Stomach (tissue), 19 donors: Measurements from ENCODE around the gene RPRD1B. TPM values are rescaled to one million over a fixed set of nuclear protein-coding genes. Genes with fewer than 3 reads are reported as not detected.

Source experiments
- DNase-seq, 2 donors: peaks; one replicate each; pipeline versions ENCODE4 v3.0.0 to v3.0.0-alpha.2; 2013 to 2019
- H3K27ac ChIP-seq, 5 donors: fragments of 200-600 bp in 4 of 5; sonication (generic) in 4 of 5; one replicate each; pipeline ENCODE4 v1.5.1; 2013 to 2019; ENCODE audit warnings: mild to moderate bottlenecking in 1 of 5, moderate library complexity in 1 of 5
- H3K27me3 ChIP-seq, 3 donors: fragments of 200-600 bp; sonication (generic); one replicate each; pipeline ENCODE4 v1.5.1; 2017 to 2019; ENCODE audit warnings: mixed run types in 1 of 3
- H3K36me3 ChIP-seq, 4 donors: fragments of 200-600 bp; sonication (generic); 1 replicate in 3 of 4; 2 replicates in 1 of 4; pipeline ENCODE4 v1.5.1; 2016 to 2019
- H3K4me1 ChIP-seq, 4 donors: fragments of 200-600 bp; sonication (generic); one replicate each; pipeline ENCODE4 v1.5.1; 2016 to 2019
- H3K4me3 ChIP-seq, 4 donors: fragments of 200-600 bp; sonication (generic) in 3 of 4; one replicate each; pipeline ENCODE4 v1.5.1; 2016 to 2019; ENCODE audit warnings: mild to moderate bottlenecking in 1 of 4
- H3K9me3 ChIP-seq, 4 donors: fragments of 200-600 bp; sonication (generic); one replicate each; pipeline ENCODE4 v1.5.1; 2016 to 2019
- EP300 ChIP-seq: sonication (generic); formaldehyde crosslinking; IDR thresholded peaks from one replicate; pipeline ENCODE4 v1.6.1; 2017; ENCODE audit warnings: antibody characterized with exemption
- POLR2A ChIP-seq, 4 donors: fragments of 450-650 bp; IDR thresholded peaks; one replicate each; pipeline ENCODE4 v1.6.1; 2016; ENCODE audit warnings: antibody characterized with exemption in 4 of 4, control low read depth in 2 of 4, mild to moderate bottlenecking in 1 of 4, moderate library complexity in 1 of 4
- POLR2AphosphoS5 ChIP-seq, 3 donors: sonication (generic); formaldehyde crosslinking; IDR thresholded peaks; one replicate each; pipeline ENCODE4 v1.6.1; 2016; ENCODE audit warnings: antibody characterized with exemption in 3 of 3
- WGBS, 5 donors: extraction: QIAGEN DNeasy Blood & Tissue Kit in 3 of 5; methylation state at CpG; one replicate each; pipeline versions ENCODE4 v1.1.5 to v1.1.7; 2013 to 2018; 5-methylcytosine and 5-hydroxymethylcytosine counted together
- intact Hi-C: fragments of 100-400 bp; cut with DNase I; formaldehyde crosslinking; loops from one replicate; pipeline ENCODE4 v1.15.1; 2023; ENCODE audit warnings: low total_unique reads
- long read RNA-seq, 10 donors: transcript quantifications; one replicate each; lab custom pipeline, GENCODE V29; 2026
- polyA plus RNA-seq, 3 donors: library from polyadenylated mRNA; stranded (reverse); fragments of 200-250 nt; gene quantifications; one replicate each; pipeline ENCODE4 v1.2.3, GENCODE V29; 2013
- total RNA-seq, 5 donors: library from RNA; depleted of rRNA; stranded (reverse); fragments of >200 nt; gene quantifications; one replicate each; pipeline versions ENCODE4 v1.1.0 to v1.2.3, GENCODE V29; 2014 to 2016
- TF ChIP-seq, protein P1 (sequence below), 7 experiments: fragments of 450-650 bp in 4 of 7; fragments of 200-600 bp in 3 of 7; sonication (generic) in 3 of 7; IDR thresholded peaks; one replicate each; pipeline ENCODE4 v1.5.1; 2016 to 2019; ENCODE audit warnings: antibody characterized with exemption in 7 of 7, control low read depth in 2 of 7, mild to moderate bottlenecking in 1 of 7
- donor health status: healthy with polysubstance abuse.
- donor health status: Bipolar disorder and iron deficiency.
- donor health status: healthy.

The RPRD1B gene
- total RNA-seq (10 to 100 TPM in 4 of 5 donors, 1 to 10 TPM in 1; 8.1 to 60.0 (median 31.5) TPM), polyA plus RNA-seq (10 to 100 TPM in 1 of 3 donors, 1 to 10 TPM in 2; 8.0 to 10.2 (median 8.1) TPM)
- long read RNA-seq, donor 1, partial matches to known transcripts, result 0 of 2 reads
- long read RNA-seq, donor 1, other reads (novel, unspliced or antisense), result 0 of 2 reads
- long read RNA-seq, donor 2, partial matches to known transcripts, result 76 of 90 reads
- long read RNA-seq, donor 2, other reads (novel, unspliced or antisense), result 9 of 90 reads
- long read RNA-seq, donor 3, partial matches to known transcripts, result 0 of 3 reads
- long read RNA-seq, donor 3, other reads (novel, unspliced or antisense), result 0 of 3 reads
- long read RNA-seq, donor 4, result 0 reads
- long read RNA-seq, donor 5, partial matches to known transcripts, result 0 of 4 reads
- long read RNA-seq, donor 5, other reads (novel, unspliced or antisense), result 0 of 4 reads
- long read RNA-seq, donor 6, transcript RPRD1B-201 (7 exons, 3,874 nt), result major isoform, 10 of 13 reads
- long read RNA-seq, donor 6, partial matches to known transcripts, result 0 of 13 reads
- long read RNA-seq, donor 6, other reads (novel, unspliced or antisense), result 0 of 13 reads
- long read RNA-seq, donor 7, transcript RPRD1B-201 (7 exons, 3,874 nt), result major isoform, 6 of 7 reads
- long read RNA-seq, donor 7, partial matches to known transcripts, result 0 of 7 reads
- long read RNA-seq, donor 7, other reads (novel, unspliced or antisense), result 0 of 7 reads
- long read RNA-seq, donor 8, partial matches to known transcripts, result 0 of 3 reads
- long read RNA-seq, donor 8, other reads (novel, unspliced or antisense), result 0 of 3 reads
- long read RNA-seq, donor 9, partial matches to known transcripts, result 0 of 3 reads
- long read RNA-seq, donor 9, other reads (novel, unspliced or antisense), result 0 of 3 reads
- long read RNA-seq, donor 10, partial matches to known transcripts, result 0 of 2 reads
- long read RNA-seq, donor 10, other reads (novel, unspliced or antisense), result 0 of 2 reads

GRCh38 chr20:38033330-38034107, at the start of gene RPRD1B, which contains the start of gene TTI1:
Gene RPRD1B, plus strand, starts transcription at chr20:38033746. Its CDS starts 202 bp downstream, at chr20:38033948.
Gene TTI1, minus strand, starts transcription at chr20:38033456. Its CDS starts 19,640 bp downstream, at chr20:38013816.
- Histone ChIP-seq H3K36me3 (peaks cover 0 to 15% (median 10%) of the 10 kb centered on the region in 4 donors), H3K27me3 (no peaks in the 10 kb centered on the region), H3K27ac (peak within 1 kb of the TSS; percentile 93 to 98 (median 97)), H3K9me3 (no peaks in the 10 kb centered on the region), H3K4me3 (peak within 1 kb of the TSS; percentile 62 to 99 (median 90)), H3K4me1 (peaks cover 43 to 79% (median 55%) of the 10 kb centered on the region in 4 donors)
- peak; percentile 93 to 97 for DNase-seq
- TF ChIP-seq, protein P1, sequence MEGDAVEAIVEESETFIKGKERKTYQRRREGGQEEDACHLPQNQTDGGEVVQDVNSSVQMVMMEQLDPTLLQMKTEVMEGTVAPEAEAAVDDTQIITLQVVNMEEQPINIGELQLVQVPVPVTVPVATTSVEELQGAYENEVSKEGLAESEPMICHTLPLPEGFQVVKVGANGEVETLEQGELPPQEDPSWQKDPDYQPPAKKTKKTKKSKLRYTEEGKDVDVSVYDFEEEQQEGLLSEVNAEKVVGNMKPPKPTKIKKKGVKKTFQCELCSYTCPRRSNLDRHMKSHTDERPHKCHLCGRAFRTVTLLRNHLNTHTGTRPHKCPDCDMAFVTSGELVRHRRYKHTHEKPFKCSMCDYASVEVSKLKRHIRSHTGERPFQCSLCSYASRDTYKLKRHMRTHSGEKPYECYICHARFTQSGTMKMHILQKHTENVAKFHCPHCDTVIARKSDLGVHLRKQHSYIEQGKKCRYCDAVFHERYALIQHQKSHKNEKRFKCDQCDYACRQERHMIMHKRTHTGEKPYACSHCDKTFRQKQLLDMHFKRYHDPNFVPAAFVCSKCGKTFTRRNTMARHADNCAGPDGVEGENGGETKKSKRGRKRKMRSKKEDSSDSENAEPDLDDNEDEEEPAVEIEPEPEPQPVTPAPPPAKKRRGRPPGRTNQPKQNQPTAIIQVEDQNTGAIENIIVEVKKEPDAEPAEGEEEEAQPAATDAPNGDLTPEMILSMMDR (IDR thresholded peaks at IDR 0.05), result peak in 1 of 7 experiments; percentile 11
- TF ChIP-seq POLR2AphosphoS5 (IDR thresholded peaks at IDR 0.05) (peak; percentile 79 to 95 (median 80)), EP300 (no peak), POLR2A (IDR thresholded peaks at IDR 0.05) (peak in 1 of 4 donors; percentile 42)
- intact Hi-C loops, result no loop called here
- 0 to 1% (median 1%) methylated on average over 61 to 69 of the region's 69 CpGs for WGBS, 5 donors

DNA sequence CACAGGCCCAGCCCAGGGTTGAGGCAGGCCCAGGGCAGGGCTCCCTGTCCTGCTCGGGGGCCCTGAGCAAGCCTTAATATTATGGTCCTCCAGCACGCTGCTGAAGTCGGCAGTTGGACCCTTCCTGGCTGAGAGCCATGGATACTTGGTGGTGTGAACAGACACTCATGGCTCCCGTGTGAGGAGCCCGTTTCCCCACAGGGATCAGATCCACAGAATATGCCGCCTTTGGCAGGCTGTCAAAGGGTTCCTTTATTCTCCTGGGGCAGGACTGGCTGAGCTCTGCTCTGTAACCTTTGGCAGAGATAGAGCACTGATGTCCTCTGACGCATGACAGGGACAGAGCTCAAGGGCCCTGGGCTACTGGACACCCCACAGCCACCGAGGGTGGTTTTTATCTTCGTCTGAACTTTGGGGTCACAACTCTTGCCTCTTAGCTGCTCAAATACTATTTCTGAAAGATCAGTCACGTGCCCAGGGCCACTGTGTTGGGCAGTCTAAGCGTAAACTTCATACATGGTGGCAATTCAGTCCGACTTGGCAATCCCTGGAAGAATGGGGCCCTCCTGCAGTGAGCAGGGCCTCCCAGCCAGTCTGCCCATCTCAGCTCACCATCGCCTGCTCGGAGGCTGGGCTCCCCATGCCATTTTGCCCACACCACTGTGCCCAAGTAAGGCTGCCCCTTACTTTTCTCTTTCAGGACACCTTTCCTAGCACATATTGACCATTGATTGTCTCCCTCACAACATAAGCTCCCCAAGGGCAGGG, 49.3 kb upstream of the RPRD1B start:
- H3K27me3 ChIP-seq, result no peaks in the 10 kb centered on the region
- WGBS, 5 donors, result 51 to 80% (median 59%) methylated on average over 12 to 14 of the region's 14 CpGs
- H3K4me1 ChIP-seq, result peaks cover 18 to 48% (median 41%) of the 10 kb centered on the region in 4 donors
- peak overlapping the region in 2 of 5 donors; percentile 14 to 22 for H3K27ac ChIP-seq
- no peak overlapping the region for H3K4me3 ChIP-seq
- intact Hi-C loops, result no loop called here
- H3K36me3 ChIP-seq, result peaks cover 0 to 40% (median 35%) of the 10 kb centered on the region in 4 donors
- H3K9me3 ChIP-seq, result no peaks in the 10 kb centered on the region
- TF ChIP-seq EP300, result no peak
- no peak for TF ChIP-seq POLR2AphosphoS5 (IDR thresholded peaks at IDR 0.05)
- TF ChIP-seq, protein P1 (IDR thresholded peaks at IDR 0.05), result no peak
- peak; percentile 40 to 59 for DNase-seq

DNA sequence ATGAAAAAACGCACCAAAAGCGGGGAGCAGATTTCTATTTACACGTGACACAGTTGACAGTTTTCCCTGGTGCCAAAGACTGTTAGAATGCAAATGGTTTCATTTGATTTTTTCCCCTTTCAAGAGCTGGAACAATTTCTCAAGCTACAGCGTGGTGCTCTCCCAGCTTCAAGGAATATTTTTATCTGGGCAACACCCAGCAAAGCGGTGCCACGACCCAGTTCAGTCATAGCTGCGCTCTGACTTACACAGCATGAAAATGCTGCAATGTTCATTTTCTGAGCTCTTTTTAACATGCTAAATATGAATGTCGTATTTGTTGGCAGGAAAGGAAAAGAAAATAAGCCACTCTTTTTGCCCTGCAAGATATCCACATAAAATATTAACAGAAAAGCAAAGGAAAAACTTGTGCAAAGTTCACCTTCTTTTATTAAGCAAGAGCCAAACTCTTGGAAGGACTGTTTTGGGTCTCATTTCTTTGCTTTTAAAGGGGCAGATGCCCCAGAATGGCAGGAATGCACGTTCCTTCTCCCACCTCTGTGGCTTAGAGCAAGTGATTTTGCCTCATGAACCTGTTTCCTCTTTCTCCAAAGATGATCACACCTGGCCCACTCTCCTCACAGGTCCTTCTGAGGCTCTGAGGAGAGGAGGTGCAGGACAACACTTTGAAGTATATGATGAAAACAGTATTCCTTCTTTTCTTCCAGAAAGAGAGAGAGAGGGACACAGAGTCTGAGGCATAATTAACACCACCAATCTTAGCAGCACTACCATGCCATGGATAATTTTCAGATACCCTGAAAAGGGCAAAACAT, 47.3 kb upstream of the RPRD1B start:
- Histone ChIP-seq H3K9me3 (no peaks in the 10 kb centered on the region), H3K36me3 (peaks cover 0 to 35% (median 26%) of the 10 kb centered on the region in 4 donors), H3K4me3 (no peak overlapping the region), H3K27ac (peak overlapping the region in 4 of 5 donors; percentile 69 to 79 (median 70)), H3K27me3 (no peaks in the 10 kb centered on the region), H3K4me1 (peaks cover 32 to 68% (median 56%) of the 10 kb centered on the region in 4 donors)
- WGBS, 5 donors, result 34 to 50% (median 40%) methylated on average over 9 of the region's 9 CpGs
- intact Hi-C loops, result no loop called here
- DNase-seq, result peak in 1 of 2 donors; percentile 40
- no peak for TF ChIP-seq EP300
- no peak for TF ChIP-seq POLR2A (IDR thresholded peaks at IDR 0.05)
